ENCODE data around the gene PHOSPHO2. TPM values are rescaled to one million over a fixed set of nuclear protein-coding genes. Genes with fewer than 3 reads are reported as not detected.

The PHOSPHO2 gene
- total and polyA plus RNA-seq, 5 donors = 3.5 to 5.9 (median 4.1) TPM

DNA sequence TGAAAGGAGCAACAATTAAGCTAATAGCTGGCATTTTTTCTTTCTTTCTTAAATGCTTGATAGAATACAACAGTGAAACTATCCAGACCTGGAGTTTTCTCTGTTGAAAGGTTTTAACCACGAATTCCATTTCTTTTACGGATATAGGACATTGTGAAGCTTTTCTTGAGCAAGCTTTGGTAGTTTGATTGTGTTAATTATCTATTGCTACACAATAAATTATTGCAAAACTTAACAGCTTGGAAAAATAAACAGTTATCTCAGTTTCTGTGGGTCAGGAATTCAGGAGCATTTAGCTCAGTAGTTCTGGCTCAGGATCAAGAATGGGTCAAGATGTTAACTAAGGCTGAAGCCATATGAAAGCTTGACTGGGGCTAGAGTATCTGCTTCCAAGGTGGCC lies 11.7 kb downstream of the PHOSPHO2 start:
- Histone ChIP-seq H3K4me1 (ENCODE audit: control insufficient read depth, insufficient read depth, low read length) (peaks cover 4% of the 10 kb centered on the region), H3K9me3 (ENCODE audit: control insufficient read depth, low read length) (no peaks in the 10 kb centered on the region), H3K27me3 (ENCODE audit: control insufficient read depth, insufficient read depth) (no peaks in the 10 kb centered on the region), H3K27ac (ENCODE audit: low read length) (no peak overlapping the region), H3K4me3 (ENCODE audit: low read length) (no peak overlapping the region)
- intact Hi-C loops (cut with DNase I) = no loop called here
- WGBS = 55% methylated on average over 2 of the region's 2 CpGs
- DNase-seq (no peak), ATAC-seq (peak; percentile 79 to 80)

DNA sequence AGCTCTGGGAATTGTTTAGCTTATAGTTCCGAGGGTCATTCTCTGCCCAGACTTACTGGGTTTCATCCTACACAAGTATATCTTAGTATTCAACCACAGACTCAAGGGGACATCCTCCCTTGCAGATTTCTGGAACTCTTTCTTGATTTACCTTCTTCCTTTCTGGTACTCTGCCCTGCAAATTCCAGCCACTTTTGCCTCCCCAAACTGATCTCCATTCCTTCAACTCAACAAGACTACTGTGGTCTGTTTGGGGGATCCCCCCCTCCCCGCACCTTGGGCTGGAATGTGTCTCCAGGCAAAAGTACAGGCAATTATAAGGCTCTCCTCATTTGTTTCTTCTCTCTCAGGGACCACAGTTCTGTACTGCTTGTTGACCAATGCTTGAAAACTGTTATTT lies 13.4 kb downstream of the PHOSPHO2 start:
- Histone ChIP-seq H3K4me3 (ENCODE audit: low read length) (no peak overlapping the region), H3K27ac (ENCODE audit: low read length) (no peak overlapping the region), H3K9me3 (ENCODE audit: control insufficient read depth, low read length) (no peaks in the 10 kb centered on the region), H3K27me3 (ENCODE audit: control insufficient read depth, insufficient read depth) (no peaks in the 10 kb centered on the region), H3K4me1 (ENCODE audit: control insufficient read depth, insufficient read depth, low read length) (peaks cover 4% of the 10 kb centered on the region)
- intact Hi-C loops (cut with DNase I) = no loop called here
- DNase-seq (no peak), ATAC-seq (no peak)
- 93% methylated on average over 2 of the region's 2 CpGs for WGBS

DNA sequence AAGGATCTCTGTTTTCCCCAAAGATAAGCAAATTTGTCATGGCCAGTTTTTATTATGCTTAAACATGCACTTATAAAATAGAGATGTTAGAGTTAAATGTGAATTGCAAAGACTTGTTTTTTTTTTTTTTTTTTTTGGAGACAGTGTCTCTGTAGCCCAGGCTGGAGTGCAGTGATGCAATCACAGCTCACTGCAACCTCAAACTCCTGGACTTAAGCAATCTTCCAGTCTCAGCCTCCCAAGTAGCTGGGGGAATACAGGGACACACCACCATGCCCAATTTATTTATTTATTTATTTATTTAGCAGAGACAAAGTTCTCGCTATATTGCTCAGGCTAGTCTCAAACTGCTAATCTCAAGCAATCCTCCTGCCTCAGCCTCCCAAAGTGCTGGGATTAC lies 15.1 kb downstream of the PHOSPHO2 start:
- Histone ChIP-seq H3K4me3 (ENCODE audit: low read length) (no peak overlapping the region), H3K27me3 (ENCODE audit: control insufficient read depth, insufficient read depth) (no peaks in the 10 kb centered on the region), H3K4me1 (ENCODE audit: control insufficient read depth, insufficient read depth, low read length) (peaks cover 3% of the 10 kb centered on the region), H3K9me3 (ENCODE audit: control insufficient read depth, low read length) (no peaks in the 10 kb centered on the region), H3K27ac (ENCODE audit: low read length) (no peak overlapping the region)
- no peak for DNase-seq
- intact Hi-C loops (cut with DNase I) = no loop called here
- WGBS = 59% methylated on average over 1 of the region's 1 CpG
- no peak for ATAC-seq

GRCh38 chr2:169709981-169710380 lies 15.7 kb downstream of the PHOSPHO2 start:
- WGBS = 62% methylated on average over 1 of the region's 1 CpG

DNA sequence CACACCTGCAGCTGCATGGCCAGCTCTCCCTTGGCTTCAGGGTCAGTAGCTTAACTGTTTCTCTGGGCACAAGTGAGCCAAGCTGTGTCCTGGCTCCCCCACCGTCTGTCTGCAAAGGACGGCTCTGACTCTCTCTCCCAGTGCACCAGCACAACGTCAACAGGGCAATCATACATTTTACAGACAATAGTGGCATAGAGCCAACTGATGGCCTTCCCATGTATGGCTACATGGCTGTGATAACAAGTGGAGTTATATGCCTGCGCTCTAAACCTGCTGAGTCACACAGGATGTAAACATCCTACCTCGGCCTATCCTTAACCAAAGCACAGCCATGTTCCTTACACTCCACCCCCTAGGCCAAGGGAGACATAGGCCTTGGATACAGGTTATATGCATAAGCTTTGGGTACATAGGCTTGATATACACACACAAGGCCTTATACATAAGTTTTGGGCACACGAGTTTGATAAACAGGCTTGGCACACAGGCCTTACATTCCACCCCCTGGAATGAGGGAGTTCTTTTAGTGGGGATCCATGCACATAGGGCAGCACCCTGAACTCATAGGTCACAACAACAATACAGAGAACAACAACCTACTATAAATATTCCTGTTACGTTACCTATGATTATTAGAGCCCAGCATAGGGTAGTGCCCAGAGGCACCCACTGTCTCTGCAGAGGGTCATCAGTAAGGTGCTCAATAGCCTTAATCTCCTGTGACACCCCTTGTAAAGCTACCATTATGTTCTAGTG lies 17.7 kb downstream of the PHOSPHO2 start:
- no peak for DNase-seq
- no peak for ATAC-seq
- intact Hi-C loops (cut with DNase I) = no loop called here
- Histone ChIP-seq H3K9me3 (ENCODE audit: control insufficient read depth, low read length) (no peaks in the 10 kb centered on the region), H3K27me3 (ENCODE audit: control insufficient read depth, insufficient read depth) (no peaks in the 10 kb centered on the region), H3K27ac (ENCODE audit: low read length) (no peak overlapping the region), H3K4me3 (ENCODE audit: low read length) (no peak overlapping the region), H3K4me1 (ENCODE audit: control insufficient read depth, insufficient read depth, low read length) (peaks cover 12% of the 10 kb centered on the region)
- 55% methylated on average over 7 of the region's 7 CpGs for WGBS

More at GRCh38 chr2:169709981-169710380, 15.7 kb downstream of the PHOSPHO2 start:
- H3K9me3 ChIP-seq (ENCODE audit: control insufficient read depth, low read length) = no peaks in the 10 kb centered on the region
- DNase-seq (no peak), ATAC-seq (no peak)
- no peak overlapping the region for H3K4me3 ChIP-seq (ENCODE audit: low read length)
- intact Hi-C loops (cut with DNase I) = no loop called here
- no peak overlapping the region for H3K27ac ChIP-seq (ENCODE audit: low read length)
- H3K4me1 ChIP-seq (ENCODE audit: control insufficient read depth, insufficient read depth, low read length) = peaks cover 5% of the 10 kb centered on the region
- H3K27me3 ChIP-seq (ENCODE audit: control insufficient read depth, insufficient read depth) = no peaks in the 10 kb centered on the region

GRCh38 chr2:169712791-169713227 lies 18.5 kb downstream of the PHOSPHO2 start:
- Histone ChIP-seq H3K4me3 (ENCODE audit: low read length) (no peak overlapping the region), H3K4me1 (ENCODE audit: control insufficient read depth, insufficient read depth, low read length) (peaks cover 16% of the 10 kb centered on the region), H3K27me3 (ENCODE audit: control insufficient read depth, insufficient read depth) (no peaks in the 10 kb centered on the region), H3K9me3 (ENCODE audit: control insufficient read depth, low read length) (no peaks in the 10 kb centered on the region), H3K27ac (ENCODE audit: low read length) (no peak overlapping the region)
- intact Hi-C loops (cut with DNase I) = no loop called here
- DNase-seq (no peak), ATAC-seq (no peak)
- WGBS = 98% methylated on average over 9 of the region's 9 CpGs

DNA sequence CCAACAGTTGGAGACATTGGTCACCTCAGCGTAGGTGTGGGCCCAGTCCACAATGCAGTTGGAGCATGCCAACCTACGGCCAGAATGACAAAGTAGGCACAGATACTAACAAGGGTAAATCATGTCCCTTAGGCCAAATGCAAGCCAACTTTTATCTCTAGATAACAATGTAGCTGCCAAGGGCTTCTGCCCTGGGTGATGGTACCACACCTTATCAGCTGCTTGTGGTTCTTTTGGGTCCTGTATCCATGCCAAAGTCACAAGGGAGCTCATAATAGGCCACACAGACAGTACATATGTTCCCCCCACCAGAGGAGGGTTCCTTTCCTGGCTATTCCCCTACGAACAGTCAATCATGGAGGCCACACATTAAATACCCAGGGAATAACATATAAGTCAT lies 19.1 kb downstream of the PHOSPHO2 start:
- 73% methylated on average over 3 of the region's 3 CpGs for WGBS
- ATAC-seq (peak in 1 of 2 donors; percentile 34), DNase-seq (no peak)
- H3K9me3 ChIP-seq (ENCODE audit: control insufficient read depth, low read length) = no peaks in the 10 kb centered on the region
- intact Hi-C loops (cut with DNase I) = no loop called here
- peaks cover 16% of the 10 kb centered on the region for H3K4me1 ChIP-seq (ENCODE audit: control insufficient read depth, insufficient read depth, low read length)
- H3K27ac ChIP-seq (ENCODE audit: low read length) = no peak overlapping the region
- no peaks in the 10 kb centered on the region for H3K27me3 ChIP-seq (ENCODE audit: control insufficient read depth, insufficient read depth)
- H3K4me3 ChIP-seq (ENCODE audit: low read length) = no peak overlapping the region

- Histone ChIP-seq H3K9me3 (ENCODE audit: control insufficient read depth, low read length) (no peaks in the 10 kb centered on the region), H3K4me3 (ENCODE audit: low read length) (no peak overlapping the region), H3K27me3 (ENCODE audit: control insufficient read depth, insufficient read depth) (no peaks in the 10 kb centered on the region), H3K4me1 (ENCODE audit: control insufficient read depth, insufficient read depth, low read length) (peaks cover 16% of the 10 kb centered on the region), H3K27ac (ENCODE audit: low read length) (no peak overlapping the region)
- intact Hi-C loops (cut with DNase I) = no loop called here
- DNase-seq (no peak), ATAC-seq (no peak)
- WGBS = 87% methylated on average over 6 of the region's 6 CpGs
Measured at GRCh38 chr2:169714699-169715098, 20.4 kb downstream of the PHOSPHO2 start.

GRCh38 chr2:169715379-169716237 lies 21.3 kb downstream of the PHOSPHO2 start:
- H3K4me3 ChIP-seq (ENCODE audit: low read length) = no peak overlapping the region
- 31% methylated on average over 17 of the region's 17 CpGs for WGBS
- DNase-seq = no peak
- H3K27me3 ChIP-seq (ENCODE audit: control insufficient read depth, insufficient read depth) = no peaks in the 10 kb centered on the region
- H3K9me3 ChIP-seq (ENCODE audit: control insufficient read depth, low read length) = no peaks in the 10 kb centered on the region
- peak; percentile 12 to 32 for ATAC-seq
- peaks cover 16% of the 10 kb centered on the region for H3K4me1 ChIP-seq (ENCODE audit: control insufficient read depth, insufficient read depth, low read length)
- intact Hi-C loops (cut with DNase I) = no loop called here
- no peak overlapping the region for H3K27ac ChIP-seq (ENCODE audit: low read length)

DNA sequence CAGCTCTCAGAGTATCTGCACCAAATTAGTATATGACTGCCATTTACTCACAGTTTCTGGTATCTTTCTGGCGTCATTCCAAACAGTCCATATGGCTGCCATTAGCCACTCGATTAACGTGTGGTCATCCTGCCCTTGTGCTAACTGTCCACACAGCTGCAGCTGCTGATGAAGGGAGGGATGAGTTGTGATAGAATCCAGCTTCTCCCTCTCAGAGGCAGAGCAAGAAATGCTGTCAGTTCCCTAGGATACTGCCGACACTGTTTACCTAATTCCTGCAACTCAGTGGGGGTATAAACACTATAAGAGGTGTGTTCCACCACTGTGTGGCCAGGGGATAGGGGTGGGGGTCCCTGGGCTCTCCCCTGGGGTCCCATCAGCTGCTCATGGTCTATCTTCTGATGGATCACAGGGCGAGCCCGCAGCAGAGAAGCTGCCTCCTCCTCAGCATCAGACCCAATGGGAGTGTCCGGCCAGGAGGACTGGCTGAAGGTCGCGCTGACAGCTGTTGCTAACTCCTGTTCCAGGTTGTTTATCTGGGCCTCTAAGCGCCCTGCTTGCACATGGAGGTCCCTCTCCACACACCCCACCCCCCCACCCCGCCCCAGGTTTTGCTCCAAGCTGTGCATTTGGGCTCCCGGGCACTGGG lies 22.1 kb downstream of the PHOSPHO2 start:
- DNase-seq = peak in 1 of 3 donors; percentile 53
- H3K9me3 ChIP-seq (ENCODE audit: control insufficient read depth, low read length) = no peaks in the 10 kb centered on the region
- WGBS = 34% methylated on average over 12 of the region's 12 CpGs
- H3K4me1 ChIP-seq (ENCODE audit: control insufficient read depth, insufficient read depth, low read length) = peaks cover 16% of the 10 kb centered on the region
- H3K4me3 ChIP-seq (ENCODE audit: low read length) = no peak overlapping the region
- ATAC-seq = peak; percentile 25 to 45
- intact Hi-C loops (cut with DNase I) = no loop called here
- no peaks in the 10 kb centered on the region for H3K27me3 ChIP-seq (ENCODE audit: control insufficient read depth, insufficient read depth)
- H3K27ac ChIP-seq (ENCODE audit: low read length) = no peak overlapping the region
